Measurements from ENCODE around the gene RNF149. TPM values are rescaled to one million over a fixed set of nuclear protein-coding genes. Genes with fewer than 3 reads are reported as not detected.
"Not testable (repeated sequence)": the region's sequence is repeated elsewhere in the genome, so short reads cannot be mapped to it uniquely, and the experiment has no call there.

RNF149 gene
- total and polyA plus RNA-seq, 4 donors: 22.9 to 92.1 (median 52.9) TPM

DNA sequence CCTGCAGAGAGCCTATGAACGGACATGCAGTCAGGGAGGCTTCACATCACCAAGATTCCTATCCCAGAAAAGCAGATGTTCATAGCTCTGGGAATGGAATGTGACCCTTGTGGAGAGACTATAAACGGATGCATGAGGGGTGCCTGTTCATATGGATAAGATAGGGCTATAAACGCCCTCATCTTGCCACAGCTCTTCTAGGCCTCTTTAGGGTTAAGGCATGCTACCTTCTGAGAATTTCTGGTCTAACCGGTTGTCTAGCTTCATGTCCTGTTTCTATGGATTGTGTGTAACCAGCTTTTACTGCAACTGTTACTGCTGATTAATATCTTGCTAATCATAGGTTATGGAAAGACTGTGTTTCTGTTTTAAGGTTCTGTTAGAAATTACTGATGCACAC, 64.1 kb downstream of the RNF149 start:
- WGBS, 2 donors: 84 to 88% methylated on average over 4 of the region's 4 CpGs
- ATAC-seq (ENCODE audit: low FRiP score); H3K4me3 ChIP-seq (ENCODE audit: low read length in 2 of 2); DNase-seq; intact Hi-C loops (cut with DNase I); H3K27ac ChIP-seq (ENCODE audit: low read depth in 1 of 2, low read length in 2 of 2); H3K4me1 ChIP-seq (ENCODE audit: control insufficient read depth in 1 of 2, insufficient read depth in 2 of 2, low read length in 2 of 2); H3K27me3 ChIP-seq (ENCODE audit: control insufficient read depth in 1 of 2, insufficient read depth in 2 of 2, low read length in 1 of 2); H3K9me3 ChIP-seq (ENCODE audit: control insufficient read depth, low read length); H3K36me3 ChIP-seq (ENCODE audit: control insufficient read depth in 1 of 2, insufficient read depth in 2 of 2, low read length in 1 of 2): not testable (repeated sequence)

DNA sequence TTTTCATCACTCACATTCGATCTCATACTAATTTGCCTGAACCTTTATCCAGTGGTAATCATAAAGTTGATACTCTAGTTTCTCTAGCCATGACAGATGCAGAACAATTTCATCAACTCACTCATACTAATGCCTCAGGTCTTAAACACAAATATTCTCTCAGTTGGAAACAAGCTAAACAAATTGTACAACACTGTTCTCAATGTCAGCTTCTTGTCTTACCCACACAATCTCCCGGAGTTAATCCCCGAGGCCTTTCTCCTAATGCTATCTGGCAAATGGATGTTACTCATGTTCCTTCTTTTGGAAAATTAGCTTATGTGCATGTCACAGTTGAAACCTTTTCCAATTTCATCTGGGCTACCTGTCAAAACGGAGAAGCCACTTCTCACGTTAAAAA, 67.3 kb downstream of the RNF149 start:
- no peaks in the 10 kb centered on the region for H3K4me1 ChIP-seq (ENCODE audit: control insufficient read depth in 1 of 2, insufficient read depth in 2 of 2, low read length in 2 of 2)
- no peak for ATAC-seq (ENCODE audit: low FRiP score)
- no peak for DNase-seq
- H3K4me3 ChIP-seq (ENCODE audit: low read length in 2 of 2): no peak overlapping the region
- intact Hi-C loops (cut with DNase I): no loop called here
- H3K27me3 ChIP-seq (ENCODE audit: control insufficient read depth in 1 of 2, insufficient read depth in 2 of 2, low read length in 1 of 2): no peaks in the 10 kb centered on the region
- 75 to 78% methylated on average over 5 of the region's 5 CpGs for WGBS, 2 donors
- H3K36me3 ChIP-seq (ENCODE audit: control insufficient read depth in 1 of 2, insufficient read depth in 2 of 2, low read length in 1 of 2): no peaks in the 10 kb centered on the region
- no peak overlapping the region for H3K27ac ChIP-seq (ENCODE audit: low read depth in 1 of 2, low read length in 2 of 2)
- no peaks in the 10 kb centered on the region for H3K9me3 ChIP-seq (ENCODE audit: control insufficient read depth, low read length)

DNA sequence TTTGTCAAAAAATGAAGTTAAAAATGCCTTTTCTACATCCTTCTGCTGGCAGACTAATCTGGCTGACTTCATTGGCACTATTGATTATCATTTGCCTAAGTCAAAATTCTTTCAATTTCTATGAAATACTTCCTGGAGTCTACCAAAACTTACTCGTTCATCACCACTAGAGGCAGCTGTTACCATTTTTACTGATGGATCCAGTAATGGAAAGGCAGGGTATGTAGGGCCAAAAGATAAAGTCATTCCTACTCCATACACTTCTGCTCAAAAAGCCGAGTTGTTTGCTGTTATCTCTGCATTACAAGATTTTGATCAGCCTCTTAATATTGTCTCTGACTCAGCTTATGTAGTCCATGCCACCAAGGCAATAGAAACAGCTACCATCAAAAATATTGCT, 67.8 kb downstream of the RNF149 start:
- ATAC-seq (ENCODE audit: low FRiP score); DNase-seq; H3K4me1 ChIP-seq (ENCODE audit: control insufficient read depth in 1 of 2, insufficient read depth in 2 of 2, low read length in 2 of 2); H3K4me3 ChIP-seq (ENCODE audit: low read length in 2 of 2); H3K27ac ChIP-seq (ENCODE audit: low read depth in 1 of 2, low read length in 2 of 2); H3K9me3 ChIP-seq (ENCODE audit: control insufficient read depth, low read length); H3K27me3 ChIP-seq (ENCODE audit: control insufficient read depth in 1 of 2, insufficient read depth in 2 of 2, low read length in 1 of 2); H3K36me3 ChIP-seq (ENCODE audit: control insufficient read depth in 1 of 2, insufficient read depth in 2 of 2, low read length in 1 of 2); intact Hi-C loops (cut with DNase I): not testable (repeated sequence)
- 5 to 9% methylated on average over 2 of the region's 2 CpGs for WGBS, 2 donors

DNA sequence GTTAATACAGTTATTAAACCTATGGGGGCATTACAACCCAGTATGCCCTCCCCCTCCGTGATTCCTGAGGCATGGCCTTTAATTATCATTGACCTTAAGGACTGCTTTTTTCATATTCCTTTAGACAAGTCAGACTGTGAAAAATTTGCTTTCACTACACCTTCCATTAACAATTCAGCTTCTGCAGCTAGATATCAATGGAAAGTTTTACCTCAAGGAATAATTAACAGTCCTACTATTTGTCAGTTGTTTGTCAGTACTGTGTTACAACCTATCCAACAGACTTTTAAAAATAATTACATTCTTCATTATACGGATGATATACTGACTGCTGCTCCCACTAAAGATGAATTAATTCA, 68.8 kb downstream of the RNF149 start:
- DNase-seq; intact Hi-C loops (cut with DNase I); H3K4me1 ChIP-seq (ENCODE audit: control insufficient read depth in 1 of 2, insufficient read depth in 2 of 2, low read length in 2 of 2); H3K36me3 ChIP-seq (ENCODE audit: control insufficient read depth in 1 of 2, insufficient read depth in 2 of 2, low read length in 1 of 2); H3K9me3 ChIP-seq (ENCODE audit: control insufficient read depth, low read length); ATAC-seq (ENCODE audit: low FRiP score); H3K4me3 ChIP-seq (ENCODE audit: low read length in 2 of 2); H3K27me3 ChIP-seq (ENCODE audit: control insufficient read depth in 1 of 2, insufficient read depth in 2 of 2, low read length in 1 of 2); H3K27ac ChIP-seq (ENCODE audit: low read depth in 1 of 2, low read length in 2 of 2): not testable (repeated sequence)
- WGBS, 2 donors: 84% methylated on average over 2 of the region's 2 CpGs

DNA sequence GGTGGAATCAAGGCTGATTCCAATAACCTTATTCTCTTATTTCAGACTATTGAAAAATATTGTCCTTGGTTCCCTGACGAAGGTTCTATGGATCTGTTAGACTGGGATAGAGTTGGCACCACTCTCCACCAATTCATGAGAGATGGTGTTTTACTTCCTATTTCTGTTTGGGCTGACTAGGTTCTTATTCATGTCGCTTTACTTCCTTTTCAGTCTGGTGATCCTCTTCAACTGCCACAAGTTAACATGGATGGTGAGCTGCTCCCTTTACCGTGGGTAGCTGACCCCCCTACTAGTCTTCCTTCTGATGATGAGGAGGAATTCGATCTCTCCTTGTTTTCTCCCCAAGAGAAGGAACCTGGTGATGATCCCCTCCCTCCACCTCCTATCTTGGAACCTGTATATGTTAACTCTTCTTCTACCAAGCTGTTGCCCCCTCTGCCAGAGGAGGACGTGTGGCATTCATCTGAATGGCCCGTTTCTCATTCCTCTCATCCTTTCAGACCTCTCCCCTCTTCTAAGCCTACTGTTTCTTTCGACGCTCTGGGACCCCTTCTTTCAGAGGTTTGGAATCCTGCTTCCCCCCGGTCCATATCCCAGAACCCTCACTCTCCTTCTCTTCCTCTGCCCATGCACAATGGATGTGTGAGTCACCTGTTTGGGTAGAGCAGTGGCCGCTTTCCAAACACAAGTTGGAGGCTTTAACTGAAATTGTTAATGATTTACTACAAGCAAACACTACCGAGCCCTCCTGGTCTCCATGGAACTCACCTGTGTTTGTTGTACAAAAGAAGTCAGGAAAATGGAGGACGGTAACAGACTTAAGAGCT, 69.4 kb downstream of the RNF149 start:
- DNase-seq: no peak

DNA sequence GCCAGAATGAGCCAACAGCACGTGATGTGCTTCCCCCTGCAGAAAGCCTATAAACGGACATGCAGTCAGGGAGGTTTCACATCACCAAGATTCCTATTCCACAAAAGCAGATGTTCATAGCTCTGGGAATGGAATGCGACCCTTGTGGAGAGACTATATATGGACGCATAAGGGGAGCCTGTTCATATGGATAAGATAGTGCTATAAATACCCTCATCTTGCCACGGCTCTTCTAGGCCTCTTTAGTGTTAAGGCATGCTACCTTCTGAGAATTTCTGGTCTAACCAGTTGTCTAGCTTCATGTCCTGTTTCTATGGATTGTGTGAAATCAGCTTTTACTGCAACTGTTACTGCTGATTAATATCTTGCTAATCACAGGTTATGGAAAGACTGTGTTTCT, 70.6 kb downstream of the RNF149 start:
- H3K4me1 ChIP-seq (ENCODE audit: control insufficient read depth in 1 of 2, insufficient read depth in 2 of 2, low read length in 2 of 2); H3K4me3 ChIP-seq (ENCODE audit: low read length in 2 of 2); H3K9me3 ChIP-seq (ENCODE audit: control insufficient read depth, low read length); DNase-seq; H3K36me3 ChIP-seq (ENCODE audit: control insufficient read depth in 1 of 2, insufficient read depth in 2 of 2, low read length in 1 of 2); intact Hi-C loops (cut with DNase I); H3K27ac ChIP-seq (ENCODE audit: low read depth in 1 of 2, low read length in 2 of 2); H3K27me3 ChIP-seq (ENCODE audit: control insufficient read depth in 1 of 2, insufficient read depth in 2 of 2, low read length in 1 of 2); ATAC-seq (ENCODE audit: low FRiP score): not testable (repeated sequence)
- whole genome bisulfite sequencing, 2 donors: 73 to 77% methylated on average over 5 of the region's 5 CpGs

More for the DNA sequence above, 69.4 kb downstream of the RNF149 start:
- Histone ChIP-seq H3K27me3 (ENCODE audit: control insufficient read depth in 1 of 2, insufficient read depth in 2 of 2, low read length in 1 of 2) (no peaks in the 10 kb centered on the region), H3K27ac (ENCODE audit: low read depth in 1 of 2, low read length in 2 of 2) (no peak overlapping the region), H3K4me3 (ENCODE audit: low read length in 2 of 2) (no peak overlapping the region), H3K4me1 (ENCODE audit: control insufficient read depth in 1 of 2, insufficient read depth in 2 of 2, low read length in 2 of 2) (no peaks in the 10 kb centered on the region), H3K9me3 (ENCODE audit: control insufficient read depth, low read length) (no peaks in the 10 kb centered on the region), H3K36me3 (ENCODE audit: control insufficient read depth in 1 of 2, insufficient read depth in 2 of 2, low read length in 1 of 2) (no peaks in the 10 kb centered on the region)
- ATAC-seq (ENCODE audit: low FRiP score): no peak
- intact Hi-C loops (cut with DNase I): no loop called here
- WGBS, 2 donors: 85 to 87% methylated on average over 12 of the region's 12 CpGs

DNA sequence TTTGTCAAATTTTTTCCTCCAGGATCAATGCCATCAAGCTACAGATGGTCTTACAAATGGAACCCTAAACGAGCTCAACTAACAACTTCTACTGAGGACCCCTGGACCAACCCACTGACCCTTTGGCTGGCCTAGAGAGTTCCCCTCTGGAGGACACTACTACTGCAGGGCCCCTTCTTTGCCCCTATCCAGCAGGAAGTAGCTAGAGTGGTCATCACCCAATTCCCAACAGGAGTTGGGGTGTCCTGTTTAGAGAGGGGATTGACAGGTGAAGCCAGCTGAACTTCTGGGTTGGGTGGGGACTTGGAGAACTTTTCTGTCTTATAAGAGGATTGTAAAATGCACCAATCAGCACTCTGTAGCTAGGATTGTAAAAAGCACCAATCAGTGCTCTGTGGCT, 72.5 kb downstream of the RNF149 start:
- H3K4me1 ChIP-seq (ENCODE audit: control insufficient read depth in 1 of 2, insufficient read depth in 2 of 2, low read length in 2 of 2); DNase-seq; H3K9me3 ChIP-seq (ENCODE audit: control insufficient read depth, low read length); H3K27ac ChIP-seq (ENCODE audit: low read depth in 1 of 2, low read length in 2 of 2); intact Hi-C loops (cut with DNase I); ATAC-seq (ENCODE audit: low FRiP score); H3K36me3 ChIP-seq (ENCODE audit: control insufficient read depth in 1 of 2, insufficient read depth in 2 of 2, low read length in 1 of 2); H3K4me3 ChIP-seq (ENCODE audit: low read length in 2 of 2); H3K27me3 ChIP-seq (ENCODE audit: control insufficient read depth in 1 of 2, insufficient read depth in 2 of 2, low read length in 1 of 2): not testable (repeated sequence)
- 83 to 94% methylated on average over 1 of the region's 1 CpG for WGBS, 2 donors

DNA sequence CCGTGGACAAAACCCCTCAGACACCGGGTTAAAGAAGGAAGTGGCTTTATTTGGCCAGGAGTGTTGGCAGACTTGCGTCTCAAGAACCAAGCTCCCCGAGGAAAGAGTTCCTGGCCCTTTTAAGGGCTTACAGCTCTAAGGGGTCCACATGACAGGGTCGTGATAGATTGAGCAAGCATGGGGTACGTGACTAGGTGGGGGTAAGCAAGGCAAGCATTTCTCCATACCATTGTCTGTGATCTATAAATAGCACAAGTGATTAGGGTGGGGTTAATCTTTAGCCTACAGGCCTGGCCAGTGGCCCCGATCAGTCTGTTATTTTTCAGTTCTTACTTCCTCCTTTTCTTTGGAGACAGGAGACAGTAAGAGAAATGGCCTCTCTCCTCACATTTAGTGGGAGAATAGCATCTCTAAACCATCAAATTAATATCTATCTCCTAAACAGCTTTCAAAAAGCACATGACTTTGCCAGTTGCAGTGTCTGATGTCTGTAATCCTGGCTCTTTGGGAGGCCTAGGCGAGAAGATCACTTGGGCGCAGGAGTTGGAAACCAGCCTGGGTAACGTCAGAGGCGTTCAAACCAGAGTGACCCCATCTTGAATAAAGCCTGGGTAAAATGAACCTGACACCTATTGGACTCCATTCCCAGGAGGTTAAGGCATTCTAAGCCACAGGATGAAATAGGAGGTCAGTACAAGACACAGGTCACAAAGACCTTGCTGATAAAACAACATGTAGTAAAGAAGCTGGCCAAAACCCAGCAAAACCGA, 74.1 kb downstream of the RNF149 start:
- intact Hi-C loops (cut with DNase I): no loop called here
- ATAC-seq (ENCODE audit: low FRiP score): no peak

DNA sequence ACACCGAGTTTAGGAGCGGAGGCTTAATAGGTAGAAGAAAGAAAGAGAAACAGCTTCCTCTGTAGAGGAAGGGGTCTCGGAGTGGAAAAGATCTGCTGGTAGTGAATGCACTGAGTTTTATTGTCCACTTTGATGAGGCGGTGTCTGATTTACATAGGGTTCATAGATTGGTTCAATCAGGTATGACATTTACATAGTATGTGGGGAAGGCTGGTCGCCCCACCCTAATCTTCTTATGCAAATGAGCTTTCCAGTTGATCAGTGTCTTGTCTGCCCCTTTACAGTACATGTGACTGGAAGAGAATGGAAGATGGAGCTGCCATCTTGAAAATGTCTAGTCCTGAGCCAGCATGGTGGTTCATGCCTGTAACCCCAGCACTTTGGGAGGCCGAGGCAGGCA, 75.7 kb downstream of the RNF149 start:
- WGBS, 2 donors: 85 to 94% methylated on average over 6 of the region's 6 CpGs
- H3K4me3 ChIP-seq (ENCODE audit: low read length in 2 of 2): no peak overlapping the region

More for the DNA sequence above, 74.1 kb downstream of the RNF149 start:
- H3K36me3 ChIP-seq (ENCODE audit: control insufficient read depth in 1 of 2, insufficient read depth in 2 of 2, low read length in 1 of 2): no peaks in the 10 kb centered on the region
- no peaks in the 10 kb centered on the region for H3K27me3 ChIP-seq (ENCODE audit: control insufficient read depth in 1 of 2, insufficient read depth in 2 of 2, low read length in 1 of 2)
- no peak for DNase-seq
- no peak overlapping the region for H3K4me3 ChIP-seq (ENCODE audit: low read length in 2 of 2)
- no peak overlapping the region for H3K27ac ChIP-seq (ENCODE audit: low read depth in 1 of 2, low read length in 2 of 2)
- WGBS, 2 donors: 71 to 76% methylated on average over 12 of the region's 12 CpGs
- no peaks in the 10 kb centered on the region for H3K4me1 ChIP-seq (ENCODE audit: control insufficient read depth in 1 of 2, insufficient read depth in 2 of 2, low read length in 2 of 2)
- H3K9me3 ChIP-seq (ENCODE audit: control insufficient read depth, low read length): no peaks in the 10 kb centered on the region

More for the DNA sequence above, 75.7 kb downstream of the RNF149 start:
- H3K4me1 ChIP-seq (ENCODE audit: control insufficient read depth in 1 of 2, insufficient read depth in 2 of 2, low read length in 2 of 2): no peaks in the 10 kb centered on the region
- intact Hi-C loops (cut with DNase I): no loop called here
- no peaks in the 10 kb centered on the region for H3K9me3 ChIP-seq (ENCODE audit: control insufficient read depth, low read length)
- ATAC-seq (ENCODE audit: low FRiP score) (no peak), DNase-seq (no peak)
- no peaks in the 10 kb centered on the region for H3K27me3 ChIP-seq (ENCODE audit: control insufficient read depth in 1 of 2, insufficient read depth in 2 of 2, low read length in 1 of 2)
- H3K27ac ChIP-seq (ENCODE audit: low read depth in 1 of 2, low read length in 2 of 2): no peak overlapping the region
- H3K36me3 ChIP-seq (ENCODE audit: control insufficient read depth in 1 of 2, insufficient read depth in 2 of 2, low read length in 1 of 2): no peaks in the 10 kb centered on the region
